Dendritic cell treated with granulocyte-macrophage colony-stimulating factor and Interleukin-4, amounts not matched to agents 40 ng/mL and 50 ng/mL, for 4 days (primary cell): ENCODE measurements around the gene BAG1.

Experiments used
- H3K27ac Mint-ChIP-seq: one replicate; pipeline ENCODE4 v1.8.0; 2022; ENCODE audit warnings: mild to moderate bottlenecking, mixed read lengths
- H3K27me3 Mint-ChIP-seq: one replicate; pipeline ENCODE4 v1.8.0; 2022; ENCODE audit warnings: mild to moderate bottlenecking, mixed read lengths
- H3K36me3 Mint-ChIP-seq: one replicate; pipeline ENCODE4 v1.8.0; 2022; ENCODE audit warnings: low read depth, mixed read lengths
- H3K4me1 Mint-ChIP-seq: one replicate; pipeline ENCODE4 v1.8.0; 2022; ENCODE audit warnings: low read depth, mixed read lengths
- H3K4me3 Mint-ChIP-seq: one replicate; pipeline ENCODE4 v1.8.0; 2022; ENCODE audit warnings: mild to moderate bottlenecking, moderate library complexity, mixed read lengths
- H3K9me3 Mint-ChIP-seq: one replicate; pipeline ENCODE4 v1.8.0; 2022; ENCODE audit warnings: mixed read lengths
- intact Hi-C: fragments of 100-400 bp; cut with micrococcal nuclease; formaldehyde crosslinking; loops from one replicate; pipeline ENCODE4 v1.15.0; 2022

BAG1 gene

DNA sequence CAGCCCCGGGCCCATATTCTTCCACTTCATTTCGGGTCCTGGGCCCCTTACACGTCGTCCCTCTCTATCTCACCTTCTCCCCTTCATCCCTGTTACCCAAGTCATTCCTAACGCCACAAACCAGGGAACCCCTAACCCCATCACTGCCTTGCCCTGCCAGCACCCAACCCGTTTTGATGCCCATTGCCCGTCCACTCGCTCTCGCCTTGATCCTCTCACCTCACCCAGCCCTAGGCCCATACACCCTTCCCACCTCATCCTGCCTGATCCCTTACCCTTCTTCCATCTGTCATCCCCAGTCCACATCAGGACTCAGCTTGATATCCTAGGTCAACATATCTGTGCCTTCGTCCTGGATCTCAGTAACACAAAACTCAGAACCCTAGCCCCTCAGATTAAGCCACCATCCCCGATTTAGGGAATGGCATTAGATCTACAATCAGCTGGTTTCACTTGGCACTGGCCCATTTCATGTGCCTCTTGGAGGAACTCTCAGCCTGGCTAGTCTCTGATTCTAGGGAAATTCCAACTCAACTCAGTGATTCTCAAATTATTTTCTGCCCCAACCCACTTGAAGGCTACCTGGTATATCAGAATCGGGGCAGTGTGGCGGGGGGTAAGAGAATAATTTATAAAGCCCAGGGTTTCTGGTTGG is 830 bp upstream of the BAG1 start:
- intact Hi-C loops: loop anchor here (2.0 kb wide), 1 partner anchor 99 kb away; the partner anchor contains the start of gene B4GALT1
- H3K9me3 Mint-ChIP-seq: no peaks in the 10 kb centered on the region
- H3K36me3 Mint-ChIP-seq: peaks cover 86% of the 10 kb centered on the region
- no peaks in the 10 kb centered on the region for H3K27me3 Mint-ChIP-seq
- H3K4me1 Mint-ChIP-seq: peaks cover 41% of the 10 kb centered on the region
- peak overlapping the region; percentile 93 for H3K27ac Mint-ChIP-seq
- peak overlapping the region; percentile 84 for H3K4me3 Mint-ChIP-seq

DNA sequence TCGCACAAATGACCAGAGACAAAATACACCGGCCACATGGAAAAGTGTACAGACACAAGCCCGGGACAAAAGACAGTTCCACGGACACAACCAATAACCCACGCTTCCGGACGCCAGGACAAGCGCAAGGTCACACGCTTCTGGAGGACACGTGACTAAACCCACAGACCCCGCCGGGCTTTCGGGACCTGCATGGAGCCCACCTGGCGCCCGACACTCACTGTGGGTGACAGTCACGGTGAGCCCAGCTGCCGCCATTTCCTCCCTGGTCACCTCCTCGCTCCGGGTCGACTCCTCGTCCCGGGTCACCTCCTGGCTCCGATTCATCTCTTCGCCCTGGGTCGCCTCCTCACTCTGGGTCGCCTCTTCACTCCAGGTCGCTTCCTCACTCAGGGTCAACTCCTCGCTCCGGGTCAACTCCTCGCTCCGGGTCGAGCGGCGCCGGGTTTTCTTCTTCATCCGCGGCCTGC is 470 bp downstream of the BAG1 start:
- Mint-ChIP-seq H3K27me3 (no peaks in the 10 kb centered on the region), H3K36me3 (peaks cover 89% of the 10 kb centered on the region), H3K9me3 (no peaks in the 10 kb centered on the region), H3K4me1 (peaks cover 43% of the 10 kb centered on the region), H3K27ac (peak overlapping the region; percentile 93), H3K4me3 (peak overlapping the region; percentile 84)
- intact Hi-C loops: loop anchor here (1.0 to 2.0 kb wide), 3 partner anchors 36 to 188 kb away; partner anchors contain the start of genes B4GALT1 and SMU1

DNA sequence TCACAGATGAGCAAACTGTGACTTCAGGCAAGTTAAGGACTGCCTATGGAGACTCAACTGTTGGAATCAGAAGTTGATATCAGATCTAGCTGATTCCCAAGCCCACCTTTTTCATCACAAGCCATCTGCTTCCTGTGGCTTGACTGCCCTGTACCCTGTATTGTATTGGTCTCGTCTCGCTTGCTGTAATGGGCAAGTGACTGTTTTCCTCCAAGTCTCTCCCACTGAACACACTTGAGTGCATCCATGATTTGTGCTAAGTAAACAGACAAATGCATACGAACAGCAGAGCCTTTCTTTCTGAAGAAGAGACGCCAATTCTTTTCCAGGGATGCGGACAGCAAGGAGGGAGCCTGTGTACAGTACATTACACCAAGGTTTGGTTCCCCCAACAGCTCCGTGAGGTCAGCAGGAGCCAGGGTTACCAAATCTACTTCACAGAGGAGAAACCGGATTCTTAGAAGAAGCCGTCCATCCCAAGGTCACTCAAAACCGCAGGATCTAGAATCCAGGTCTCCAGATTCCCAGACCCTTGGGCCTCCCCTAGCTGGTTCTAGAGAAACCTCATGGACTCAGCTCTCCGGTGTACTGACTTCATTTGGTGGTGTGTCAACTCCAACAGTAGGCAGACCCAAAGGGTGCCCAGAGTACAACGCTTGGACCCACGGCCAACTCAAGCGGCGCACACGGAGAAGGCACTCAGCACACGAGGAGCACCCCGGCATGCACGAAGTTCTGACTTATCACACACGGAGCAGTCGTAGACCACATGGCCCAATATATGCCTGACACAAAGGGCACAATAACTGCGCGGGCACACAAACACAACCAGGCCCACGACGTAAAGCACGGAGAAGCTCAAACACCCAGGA is 1.1 kb downstream of the BAG1 start:
- Mint-ChIP-seq H3K27ac (peak overlapping the region; percentile 93), H3K27me3 (no peaks in the 10 kb centered on the region), H3K36me3 (peaks cover 95% of the 10 kb centered on the region), H3K9me3 (no peaks in the 10 kb centered on the region), H3K4me3 (peak overlapping the region; percentile 84), H3K4me1 (peaks cover 49% of the 10 kb centered on the region)
- intact Hi-C loops: loop anchor here (1.0 to 2.0 kb wide), 3 partner anchors 35 to 187 kb away; partner anchors contain the start of genes B4GALT1 and SMU1

DNA sequence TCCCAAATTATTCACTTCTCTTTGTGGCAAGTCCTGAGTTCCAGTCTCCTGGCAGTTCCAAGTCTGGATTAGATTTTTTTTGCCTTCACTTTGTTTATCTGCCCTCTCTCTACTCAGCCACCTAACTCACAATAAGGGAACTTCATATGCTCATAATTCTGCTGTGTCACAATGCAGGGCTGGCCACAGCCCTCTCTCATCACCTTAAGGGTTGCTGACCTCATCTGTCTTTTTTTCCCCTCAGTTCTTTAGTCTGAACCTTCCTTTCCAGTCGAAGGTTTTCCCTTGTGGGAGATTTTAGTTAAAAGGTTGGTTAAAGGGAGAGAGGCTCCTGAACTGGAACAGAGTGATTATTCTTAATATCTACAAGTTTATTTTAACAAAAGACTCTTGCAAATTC is 4.1 kb downstream of the BAG1 start:
- peaks cover 28% of the 10 kb centered on the region for H3K4me1 Mint-ChIP-seq
- peaks cover 97% of the 10 kb centered on the region for H3K36me3 Mint-ChIP-seq
- H3K4me3 Mint-ChIP-seq: no peak overlapping the region
- no peaks in the 10 kb centered on the region for H3K27me3 Mint-ChIP-seq
- H3K9me3 Mint-ChIP-seq: no peaks in the 10 kb centered on the region
- intact Hi-C loops: no loop called here
- no peak overlapping the region for H3K27ac Mint-ChIP-seq

DNA sequence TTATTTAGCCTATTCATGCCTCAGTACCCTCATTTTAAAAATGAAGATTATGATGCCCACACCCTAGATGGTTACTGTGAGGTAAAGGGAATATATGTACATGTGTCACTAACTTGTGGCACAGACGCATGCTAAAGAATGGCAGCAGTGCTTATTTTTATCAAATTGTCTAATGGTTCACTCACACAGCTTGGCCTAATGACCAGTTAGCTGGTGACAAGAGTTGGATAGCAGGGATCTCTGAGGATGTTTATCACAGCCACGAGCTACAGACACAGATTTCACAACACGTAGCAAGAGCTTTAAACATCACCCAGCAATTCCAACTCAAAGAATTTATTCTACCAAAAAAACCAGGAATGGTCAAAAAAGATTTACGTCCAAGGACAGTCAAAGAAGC is 7.2 kb downstream of the BAG1 start:
- Mint-ChIP-seq H3K4me3 (no peak overlapping the region), H3K27me3 (no peaks in the 10 kb centered on the region), H3K9me3 (no peaks in the 10 kb centered on the region), H3K27ac (no peak overlapping the region), H3K36me3 (peaks cover 99% of the 10 kb centered on the region), H3K4me1 (peaks cover 16% of the 10 kb centered on the region)
- intact Hi-C loops: no loop called here

DNA sequence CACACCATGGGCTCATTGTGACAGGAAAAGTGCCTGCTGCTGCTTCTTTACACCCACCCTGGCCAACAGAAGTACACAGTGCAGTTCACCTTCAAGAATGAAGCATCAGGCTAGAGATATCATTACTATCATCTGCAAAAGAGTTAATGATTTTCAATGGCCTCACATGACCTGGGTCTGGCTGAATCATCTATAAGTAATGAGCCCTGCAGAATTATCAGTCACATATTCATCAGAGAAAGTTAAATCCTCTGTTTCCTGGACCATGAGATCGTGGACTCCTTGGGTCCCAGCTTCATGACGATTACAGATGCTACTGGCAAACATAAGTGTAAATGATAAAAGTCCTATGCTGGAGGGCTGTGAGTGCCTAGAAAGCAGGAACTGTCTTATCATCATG is 8.3 kb downstream of the BAG1 start:
- peaks cover 93% of the 10 kb centered on the region for H3K36me3 Mint-ChIP-seq
- H3K27ac Mint-ChIP-seq: no peak overlapping the region
- H3K4me3 Mint-ChIP-seq: no peak overlapping the region
- intact Hi-C loops: no loop called here
- H3K9me3 Mint-ChIP-seq: no peaks in the 10 kb centered on the region
- peaks cover 16% of the 10 kb centered on the region for H3K4me1 Mint-ChIP-seq
- no peaks in the 10 kb centered on the region for H3K27me3 Mint-ChIP-seq

DNA sequence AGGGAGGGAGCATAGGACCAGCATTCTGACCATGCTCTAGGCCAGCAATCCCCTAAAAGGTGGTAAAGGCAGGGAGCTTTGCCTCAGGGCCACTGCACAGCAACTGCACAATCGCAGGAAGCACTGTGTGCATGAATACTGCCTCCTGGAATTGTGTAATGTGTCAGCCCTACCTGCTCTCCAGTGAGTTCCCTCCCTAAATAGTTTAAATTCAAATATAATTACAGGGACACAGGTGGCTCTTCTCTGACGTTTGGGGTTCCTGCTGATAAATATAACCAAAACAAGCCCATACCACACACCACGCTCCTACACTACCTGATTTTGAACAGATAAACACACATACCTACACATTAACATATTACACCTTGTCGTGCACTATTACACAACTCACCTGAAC is 9.0 kb downstream of the BAG1 start:
- intact Hi-C loops: no loop called here
- no peak overlapping the region for H3K27ac Mint-ChIP-seq
- peaks cover 93% of the 10 kb centered on the region for H3K36me3 Mint-ChIP-seq
- H3K9me3 Mint-ChIP-seq: no peaks in the 10 kb centered on the region
- peaks cover 22% of the 10 kb centered on the region for H3K4me1 Mint-ChIP-seq
- H3K4me3 Mint-ChIP-seq: no peak overlapping the region
- no peaks in the 10 kb centered on the region for H3K27me3 Mint-ChIP-seq

DNA sequence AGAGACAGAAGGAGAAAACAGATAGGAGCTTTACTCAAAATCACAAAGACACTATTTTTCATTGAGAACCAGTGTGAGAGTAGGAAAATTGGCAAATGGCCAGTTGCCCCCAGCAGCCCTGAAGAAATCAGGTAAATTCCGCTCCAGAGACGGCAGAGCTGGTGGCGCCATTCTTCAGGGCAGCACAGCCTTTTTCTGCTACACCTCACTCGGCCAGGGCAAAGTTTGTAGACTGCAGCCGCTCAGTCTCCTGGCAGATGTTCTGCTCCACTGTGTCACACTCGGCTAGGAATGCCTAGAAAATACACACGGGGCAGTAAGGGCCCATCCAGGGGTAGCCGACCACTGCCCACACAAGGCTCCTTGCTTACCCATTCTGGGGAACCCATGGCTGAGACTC is 9.5 kb downstream of the BAG1 start:
- Mint-ChIP-seq H3K4me1 (peaks cover 22% of the 10 kb centered on the region), H3K27me3 (no peaks in the 10 kb centered on the region), H3K36me3 (peaks cover 88% of the 10 kb centered on the region), H3K9me3 (no peaks in the 10 kb centered on the region), H3K4me3 (no peak overlapping the region), H3K27ac (no peak overlapping the region)
- intact Hi-C loops: no loop called here

DNA sequence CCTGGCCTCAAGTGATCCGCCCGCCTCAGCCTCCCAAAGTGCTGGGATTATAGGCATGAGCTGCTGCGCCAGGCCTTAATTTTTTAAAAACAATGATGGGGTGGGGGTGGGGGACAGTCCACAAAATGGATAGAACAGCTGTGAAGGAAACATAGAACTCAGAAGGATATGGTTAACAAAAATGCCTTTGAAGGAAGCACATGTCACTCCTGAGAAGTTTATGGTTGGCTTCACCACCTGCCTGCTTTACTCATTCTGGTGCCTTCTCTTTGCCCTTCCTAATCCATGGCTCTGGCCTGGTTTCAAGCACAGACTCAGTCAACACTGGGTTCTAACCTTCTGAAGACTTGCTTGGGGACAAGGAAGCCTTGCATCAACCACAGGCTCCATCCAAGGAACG is 10.3 kb downstream of the BAG1 start:
- Mint-ChIP-seq H3K27me3 (no peaks in the 10 kb centered on the region), H3K27ac (no peak overlapping the region), H3K9me3 (no peaks in the 10 kb centered on the region), H3K4me3 (no peak overlapping the region), H3K4me1 (peaks cover 21% of the 10 kb centered on the region), H3K36me3 (peaks cover 87% of the 10 kb centered on the region)
- intact Hi-C loops: no loop called here

DNA sequence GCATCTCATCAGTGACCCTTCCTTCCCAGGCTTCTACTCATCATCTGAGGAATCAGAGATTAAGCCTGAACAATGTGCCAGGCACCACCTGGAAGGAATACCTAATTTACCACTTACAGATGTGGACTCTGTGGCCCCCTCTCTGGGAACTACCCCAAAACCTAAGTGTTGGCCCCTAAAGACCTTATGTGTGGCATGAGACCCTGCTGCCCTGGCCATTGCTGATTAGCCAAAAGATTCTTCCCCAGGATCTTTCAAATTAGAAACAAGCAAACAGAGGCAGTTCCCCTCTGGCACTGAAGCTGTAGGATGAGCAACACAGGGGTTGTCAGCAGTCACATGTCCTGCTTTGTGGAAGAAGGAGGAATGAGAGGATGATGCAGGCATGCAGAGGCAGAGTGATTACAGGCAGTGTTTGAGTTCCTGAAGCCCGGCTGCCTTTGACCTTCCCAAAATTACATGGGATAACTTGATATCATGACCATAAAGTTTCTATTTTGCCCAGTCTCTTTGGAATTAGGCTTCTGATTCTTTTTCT is 14.0 kb downstream of the BAG1 start:
- intact Hi-C loops: no loop called here
- H3K27ac Mint-ChIP-seq: peak overlapping the region; percentile 14
- peaks cover 66% of the 10 kb centered on the region for H3K36me3 Mint-ChIP-seq
- H3K4me3 Mint-ChIP-seq: no peak overlapping the region
- no peaks in the 10 kb centered on the region for H3K9me3 Mint-ChIP-seq
- H3K27me3 Mint-ChIP-seq: no peaks in the 10 kb centered on the region
- H3K4me1 Mint-ChIP-seq: peaks cover 13% of the 10 kb centered on the region

DNA sequence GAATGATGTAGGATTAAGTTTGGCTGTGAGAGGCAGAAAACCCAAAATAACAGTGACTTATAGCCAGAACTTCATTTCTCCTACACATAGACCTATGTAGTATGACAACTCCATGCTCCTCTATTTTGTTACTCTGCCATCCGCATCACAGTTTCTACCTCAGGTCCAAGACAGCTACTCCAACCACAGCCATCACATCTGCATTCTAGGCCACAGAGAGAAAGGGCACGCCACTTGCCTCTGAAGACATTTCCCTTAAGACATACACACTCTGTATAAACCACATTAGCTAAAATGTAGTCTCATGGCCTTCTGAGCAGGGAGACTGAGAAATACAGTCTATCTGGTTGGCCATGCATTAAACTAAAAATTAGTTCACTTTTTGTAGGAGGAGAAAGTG is 14.5 kb downstream of the BAG1 start:
- Mint-ChIP-seq H3K36me3 (peaks cover 61% of the 10 kb centered on the region), H3K27me3 (no peaks in the 10 kb centered on the region), H3K4me3 (no peak overlapping the region), H3K9me3 (no peaks in the 10 kb centered on the region), H3K27ac (peak overlapping the region; percentile 20), H3K4me1 (peaks cover 13% of the 10 kb centered on the region)
- intact Hi-C loops: no loop called here

DNA sequence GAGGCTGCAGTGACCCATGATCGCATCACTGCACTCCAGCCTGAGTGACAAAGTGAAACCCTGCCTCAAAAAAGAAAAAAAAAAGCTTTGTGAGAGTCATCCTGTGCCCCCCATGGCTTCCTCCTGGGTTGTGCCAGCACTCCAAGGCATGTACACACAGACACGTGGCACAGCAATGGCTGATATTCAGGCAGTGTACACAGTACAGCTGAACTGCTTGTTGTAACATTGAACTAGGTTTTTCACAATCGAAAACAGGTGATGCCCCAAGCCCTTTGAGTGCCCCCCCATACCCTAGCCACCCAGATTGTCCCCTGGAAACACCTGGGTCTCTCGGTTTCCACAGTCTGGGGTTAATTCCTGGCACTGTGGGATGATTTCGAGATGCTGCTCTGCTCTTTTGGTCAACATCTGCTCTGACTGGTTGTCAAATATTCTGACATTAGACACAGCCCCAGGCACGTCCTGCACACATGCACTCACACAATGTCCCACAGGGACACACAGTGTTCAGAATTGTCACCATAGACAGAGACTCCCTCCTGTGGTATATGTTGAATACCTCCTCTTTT is 15.3 kb downstream of the BAG1 start:
- Mint-ChIP-seq H3K27ac (peak overlapping the region; percentile 20), H3K36me3 (peaks cover 53% of the 10 kb centered on the region)

DNA sequence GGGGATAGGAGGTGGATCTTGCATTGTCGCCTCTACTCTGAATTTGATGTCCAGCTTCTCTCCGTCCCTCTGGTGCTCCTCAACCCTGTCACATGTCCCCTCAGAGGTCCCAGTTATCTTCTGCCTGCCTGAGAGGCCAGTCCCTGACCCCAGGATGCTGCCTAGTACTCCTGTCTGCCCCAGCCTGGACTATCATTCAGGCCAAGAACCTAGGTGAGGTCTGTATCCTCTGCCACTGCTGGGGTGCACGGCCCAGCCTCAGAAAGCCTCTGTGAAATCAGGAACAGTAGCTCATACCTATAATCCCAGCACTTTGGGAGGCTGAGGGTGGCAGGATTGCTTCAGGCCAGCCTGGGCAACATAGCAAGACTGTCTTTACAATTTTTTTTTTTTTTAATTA is 15.9 kb downstream of the BAG1 start:
- peaks cover 13% of the 10 kb centered on the region for H3K4me1 Mint-ChIP-seq
- peaks cover 47% of the 10 kb centered on the region for H3K36me3 Mint-ChIP-seq
- H3K27me3 Mint-ChIP-seq: no peaks in the 10 kb centered on the region
- H3K27ac Mint-ChIP-seq: no peak overlapping the region
- no peak overlapping the region for H3K4me3 Mint-ChIP-seq
- intact Hi-C loops: no loop called here
- H3K9me3 Mint-ChIP-seq: no peaks in the 10 kb centered on the region

More for the DNA sequence above, 15.3 kb downstream of the BAG1 start:
- intact Hi-C loops: no loop called here
- no peaks in the 10 kb centered on the region for H3K27me3 Mint-ChIP-seq
- no peaks in the 10 kb centered on the region for H3K9me3 Mint-ChIP-seq
- peaks cover 13% of the 10 kb centered on the region for H3K4me1 Mint-ChIP-seq
- no peak overlapping the region for H3K4me3 Mint-ChIP-seq
